SW480 (cell line): ENCODE results near the gene CDCP2.
"Not testable (repeated sequence)": the region's sequence is repeated elsewhere in the genome, so short reads cannot be mapped to it uniquely, and the experiment has no call there.

Experiments used
- DNase-seq: peaks from one replicate; pipeline ENCODE4 v3.0.0-alpha.2; 2016; ENCODE audit warnings: low spot score

The CDCP2 gene

DNA sequence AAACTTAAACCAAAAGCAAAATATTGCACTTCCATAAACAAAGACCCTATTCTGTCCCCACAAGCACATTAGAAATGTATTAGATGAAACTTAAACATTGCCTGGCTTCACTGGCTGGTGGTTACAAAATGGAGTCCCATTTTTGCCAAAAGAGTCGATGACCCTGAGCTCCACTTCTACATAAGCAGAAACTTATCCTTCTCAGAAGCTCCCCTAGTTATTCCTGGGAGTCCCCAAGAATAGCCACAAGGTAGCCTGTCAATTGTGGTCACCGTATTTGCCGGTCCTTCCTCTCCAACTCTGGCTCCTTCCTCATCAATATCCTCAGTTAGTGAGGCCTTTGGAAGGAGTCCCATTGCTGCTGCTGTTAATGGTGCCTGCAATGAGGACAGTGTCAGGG is 37.3 kb downstream of the CDCP2 start:
- no peak for DNase-seq

DNA sequence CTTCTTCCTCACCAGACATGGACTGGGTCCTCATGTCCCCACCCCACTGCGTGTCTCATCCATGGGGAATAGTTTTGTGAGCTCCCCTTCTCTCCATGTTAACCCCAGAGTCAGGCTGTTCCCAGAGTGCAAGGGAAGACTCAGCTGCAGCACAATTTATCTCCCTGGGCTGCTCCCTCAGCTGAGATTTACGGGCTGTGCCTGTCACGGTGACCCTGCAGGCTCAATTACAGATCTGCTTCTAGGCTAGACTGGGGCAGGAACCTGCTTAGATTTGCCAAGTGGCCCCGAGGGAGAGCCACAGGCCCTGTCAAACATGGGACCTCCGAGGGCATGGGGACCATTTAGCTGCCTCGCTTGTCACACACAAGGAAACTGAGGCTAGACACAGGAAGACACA is 37.8 kb downstream of the CDCP2 start:
- DNase-seq = no peak

DNA sequence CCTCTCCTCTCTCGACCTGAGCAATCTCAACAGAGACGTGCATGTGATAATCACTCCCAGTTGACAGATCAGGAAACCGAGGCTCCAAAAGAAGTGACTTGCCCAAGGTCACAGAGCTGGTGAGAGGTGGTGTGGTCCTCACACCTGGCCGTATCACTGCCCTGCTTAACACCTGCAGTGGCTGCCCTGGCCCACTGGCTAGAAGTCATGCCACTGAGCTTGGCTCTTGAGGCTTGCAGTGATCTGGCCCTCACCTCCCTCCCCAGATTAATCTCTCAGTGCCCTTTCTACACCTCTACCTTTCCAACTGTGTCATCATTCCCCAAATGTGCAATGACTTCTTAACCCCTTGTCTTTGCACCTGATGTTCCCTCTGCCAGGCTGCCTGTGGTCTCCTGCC is 38.8 kb downstream of the CDCP2 start:
- DNase-seq = no peak

DNA sequence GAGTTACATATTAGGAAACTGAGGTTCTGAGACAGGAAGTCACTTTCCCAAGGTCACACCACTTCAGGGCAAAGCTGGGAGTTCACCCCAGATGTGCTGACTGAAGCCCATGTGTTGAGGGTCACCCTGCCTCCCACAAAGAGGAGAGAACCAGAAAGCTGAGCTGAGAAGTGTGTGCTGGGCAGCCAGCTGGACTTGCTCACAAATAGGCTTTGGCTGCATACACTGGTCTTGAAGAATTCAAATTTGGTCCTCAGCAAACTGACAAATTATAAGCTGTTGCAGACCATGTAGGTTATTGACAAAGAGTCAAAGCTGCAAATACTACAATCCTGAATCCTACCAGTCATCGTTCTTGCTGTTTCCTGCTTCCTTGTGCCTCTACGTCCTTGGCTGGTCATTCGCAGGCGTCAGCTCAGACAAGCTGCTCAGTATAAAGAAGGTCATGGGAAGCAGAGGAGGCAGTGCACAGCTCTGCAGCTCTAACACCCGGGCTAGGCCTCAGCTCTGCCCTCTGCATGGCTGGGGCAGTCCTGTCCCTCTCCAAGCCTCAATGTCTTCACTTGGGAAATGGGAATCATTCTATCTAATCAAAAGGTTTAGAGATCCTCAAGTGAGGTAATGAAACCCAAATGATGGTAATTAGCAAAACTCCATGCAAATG is 40.0 kb downstream of the CDCP2 start:
- DNase-seq = no peak

DNA sequence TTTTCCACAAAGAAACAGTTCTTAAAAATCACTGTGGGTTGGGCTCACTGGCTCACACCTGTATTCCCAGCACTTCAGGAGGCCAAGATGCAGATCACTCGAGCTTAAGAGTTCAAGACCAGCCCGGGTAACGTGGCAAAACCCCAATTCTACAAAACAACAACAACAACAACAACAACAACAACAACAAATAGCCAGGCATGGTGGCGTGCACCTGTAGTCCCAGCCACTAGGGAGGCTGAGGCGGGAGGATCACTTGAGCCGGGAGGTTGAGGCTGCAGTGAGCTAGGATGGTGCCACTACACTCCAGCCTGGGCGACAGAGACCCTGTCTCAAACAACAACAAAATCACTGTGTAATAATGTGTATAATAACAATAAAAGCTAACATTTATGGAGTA is 40.8 kb downstream of the CDCP2 start:
- DNase-seq = no peak

DNA sequence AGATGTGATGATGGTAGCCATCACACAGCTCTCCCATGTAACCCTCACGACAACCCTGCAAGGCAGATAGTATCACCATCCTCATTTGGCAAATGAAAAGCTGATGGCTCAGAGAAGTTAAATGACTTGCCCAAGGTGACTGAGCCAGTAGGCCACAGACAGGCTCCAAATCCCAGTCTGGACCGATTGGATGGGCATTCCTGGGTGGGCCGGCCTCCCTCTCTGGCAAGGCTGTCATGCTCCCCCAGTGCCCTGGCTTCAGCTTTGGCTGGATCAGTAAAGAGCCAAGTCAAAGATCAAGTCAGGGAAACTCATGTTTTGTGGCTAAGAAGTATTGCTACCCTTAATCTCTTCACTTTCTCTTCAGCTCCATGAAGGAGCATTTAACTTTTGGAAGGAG is 41.2 kb downstream of the CDCP2 start:
- no peak for DNase-seq

DNA sequence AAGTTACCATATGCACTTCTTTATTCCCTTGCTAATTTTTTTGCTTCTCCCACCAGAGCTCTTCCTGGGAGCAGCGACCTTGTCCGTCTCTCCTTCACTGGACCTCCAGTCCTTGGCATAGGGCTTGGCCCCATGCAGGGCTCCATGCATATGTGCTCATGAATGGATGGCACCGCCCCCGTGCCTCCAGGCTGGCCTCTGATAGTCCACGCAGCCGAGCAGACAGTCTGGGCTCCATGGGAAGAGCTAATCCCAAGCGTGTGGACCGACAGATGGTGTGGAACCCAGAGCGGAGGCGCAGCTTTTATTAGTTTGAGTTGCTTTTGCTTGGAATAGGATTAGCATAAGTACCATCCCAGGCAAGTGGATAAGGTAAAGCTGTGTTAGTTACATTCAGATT is 41.8 kb downstream of the CDCP2 start:
- no peak for DNase-seq

DNA sequence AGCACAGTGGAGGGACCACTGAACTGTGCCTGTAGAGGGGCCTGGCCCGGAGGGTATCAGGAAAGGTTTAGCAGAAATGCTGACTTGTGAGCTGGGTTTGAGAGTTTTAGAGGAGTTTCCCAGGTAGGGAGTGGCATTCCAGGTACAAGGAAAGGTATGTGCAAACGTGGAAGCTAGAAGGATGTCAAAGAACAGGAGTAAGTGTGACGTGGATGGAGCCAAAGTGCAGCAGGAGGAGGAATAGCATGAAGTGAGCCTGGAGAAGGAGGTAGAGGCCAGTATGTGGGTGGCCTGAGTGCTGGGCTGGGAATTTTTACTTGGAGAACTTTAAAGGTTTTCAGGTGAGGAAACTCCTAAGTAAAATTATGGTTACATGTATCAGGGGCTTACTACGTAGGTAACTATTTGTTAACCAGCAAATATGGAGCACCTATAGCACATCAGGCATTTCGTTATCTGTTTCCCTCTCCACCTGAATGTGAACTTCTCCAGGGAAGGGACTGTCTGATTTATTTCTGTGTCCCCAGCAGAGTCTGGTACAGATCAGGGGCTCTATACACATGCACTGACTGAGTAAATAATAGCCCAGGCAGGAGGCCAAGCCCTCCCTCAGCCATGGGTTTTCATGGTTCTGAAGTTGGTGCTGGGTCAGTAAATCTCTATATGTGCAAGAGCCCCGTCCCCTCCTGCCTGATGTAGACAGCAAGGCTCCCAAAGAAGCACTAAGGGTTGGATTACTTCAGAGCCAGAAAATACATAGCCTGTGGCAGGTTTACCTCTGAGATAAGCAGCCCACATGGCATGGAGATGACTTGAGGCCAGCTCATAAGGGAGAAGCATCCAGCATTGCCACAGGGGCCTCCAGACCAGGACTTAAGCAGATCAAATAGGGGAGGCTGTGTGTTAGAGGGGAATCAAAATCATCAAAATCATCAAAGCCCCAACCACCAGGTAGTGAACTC is 43.4 kb downstream of the CDCP2 start:
- DNase-seq = no peak

DNA sequence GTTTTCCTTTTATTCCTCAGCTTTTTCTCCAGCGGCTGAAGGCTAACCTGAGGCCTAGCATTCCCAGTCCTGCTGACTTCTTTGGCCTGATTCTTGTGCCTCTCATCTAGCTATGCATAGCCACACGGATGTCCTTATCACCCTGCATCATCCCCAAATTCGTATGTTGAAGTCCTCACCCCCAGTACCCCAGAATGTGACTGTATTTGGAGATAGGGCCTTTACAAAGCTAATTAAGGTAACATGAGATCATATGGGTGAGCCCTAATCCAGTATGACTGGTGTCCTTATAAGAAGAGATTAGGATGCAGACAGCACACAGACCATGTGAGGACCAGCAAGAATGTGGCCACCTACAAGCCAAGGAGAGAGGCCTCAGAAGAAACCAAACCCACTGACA is 44.6 kb downstream of the CDCP2 start:
- DNase-seq = no peak

DNA sequence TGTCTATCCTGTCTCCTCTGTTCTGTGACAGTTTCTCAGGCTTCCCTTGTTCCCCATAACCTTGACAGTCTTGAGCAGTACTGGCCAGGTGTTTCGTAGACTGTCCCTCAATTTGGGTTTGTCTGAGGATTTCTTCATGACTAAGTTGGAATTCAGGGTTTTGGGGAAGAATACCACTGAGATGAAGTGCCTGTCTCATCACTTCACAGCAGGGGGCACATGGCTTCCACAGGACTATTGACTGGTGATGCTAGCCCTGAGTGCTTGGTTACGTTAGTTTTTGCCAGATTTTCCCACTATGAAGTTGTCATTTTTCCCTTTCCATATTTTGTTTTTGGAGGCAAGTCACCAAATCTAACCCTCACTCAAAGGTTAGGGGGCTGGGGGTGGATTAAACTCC is 45.7 kb downstream of the CDCP2 start:
- no peak for DNase-seq

DNA sequence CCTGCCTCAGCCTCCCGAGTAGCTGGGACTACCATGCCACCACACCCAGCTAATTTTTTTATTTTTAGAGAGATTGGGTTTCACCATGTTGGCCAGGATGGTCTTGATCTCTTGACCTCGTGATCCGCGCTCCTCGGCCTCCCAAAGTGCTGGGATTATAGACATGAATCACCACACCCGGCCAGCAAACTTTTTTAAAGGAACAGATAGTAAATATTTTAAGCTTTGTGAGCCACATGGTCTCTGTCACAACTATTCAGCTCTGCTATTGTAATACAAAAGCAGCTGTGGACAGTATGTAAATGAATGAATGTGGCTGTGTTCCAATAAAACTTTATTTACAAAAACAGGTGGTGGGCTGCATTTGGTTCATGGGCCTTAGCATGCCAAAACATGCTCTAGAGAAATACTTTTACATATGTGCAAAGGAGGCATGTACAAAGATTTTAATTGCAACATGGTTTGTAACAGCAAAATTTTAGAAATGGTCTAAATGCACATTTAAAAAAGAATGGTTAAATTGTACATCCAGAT is 47.0 kb downstream of the CDCP2 start:
- no peak for DNase-seq

DNA sequence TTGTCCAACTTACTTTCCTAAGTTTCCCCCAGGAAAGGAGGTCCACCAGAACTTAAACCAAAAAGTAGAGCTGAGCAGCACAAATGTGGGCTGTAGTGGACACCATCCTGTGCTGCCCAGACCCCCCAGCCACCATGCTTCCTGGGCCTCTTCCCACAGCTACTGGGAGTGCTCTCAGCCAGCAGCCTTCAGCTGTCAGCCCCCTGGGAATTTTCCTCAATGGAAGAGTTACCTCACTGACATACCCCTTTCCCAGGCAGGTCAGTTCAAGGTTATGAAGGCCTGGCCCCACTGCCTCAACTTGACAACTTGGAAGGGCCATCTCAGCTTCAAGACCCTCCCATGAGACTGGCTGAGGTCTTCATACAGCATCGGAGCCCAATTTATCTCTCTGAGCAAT is 47.7 kb downstream of the CDCP2 start:
- DNase-seq = no peak

DNA sequence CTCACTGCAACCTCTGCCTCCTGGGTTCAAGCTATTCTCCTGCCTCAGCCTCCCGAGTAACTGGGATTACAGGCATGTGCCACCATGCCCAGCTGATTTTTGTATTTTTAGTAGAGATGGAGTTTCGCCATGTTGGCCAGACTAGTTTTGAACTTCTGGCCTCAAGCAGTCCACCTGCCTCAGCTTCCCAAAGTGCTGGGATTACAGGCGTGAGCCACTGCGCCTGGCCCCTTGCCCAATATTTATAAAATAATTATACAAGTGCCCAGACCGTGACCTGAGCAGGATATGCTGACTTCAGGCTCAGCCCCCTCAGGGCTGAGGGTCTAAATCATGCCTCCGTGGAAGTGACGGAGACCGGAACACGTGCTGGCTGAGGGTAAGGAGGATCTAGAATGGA is 48.2 kb downstream of the CDCP2 start:
- DNase-seq = not testable (repeated sequence)

DNA sequence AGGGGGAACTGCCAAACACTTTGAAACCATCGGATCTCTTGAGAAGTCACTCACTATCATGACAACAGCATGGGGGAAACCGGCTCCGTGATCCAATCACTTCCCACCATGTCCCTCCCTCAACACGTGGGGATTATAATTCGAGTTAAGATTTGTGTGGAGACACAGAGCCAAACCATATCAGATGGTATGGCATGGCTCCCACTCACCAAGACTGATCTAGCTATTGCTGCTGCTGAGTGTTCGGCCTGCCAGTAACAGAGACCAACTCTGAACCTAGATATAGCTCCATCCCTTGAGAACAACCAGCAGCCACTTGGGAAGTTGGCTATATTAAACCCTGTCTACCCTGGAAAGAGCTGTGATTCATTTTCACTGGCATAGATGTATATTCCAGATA is 49.4 kb downstream of the CDCP2 start:
- no peak for DNase-seq

DNA sequence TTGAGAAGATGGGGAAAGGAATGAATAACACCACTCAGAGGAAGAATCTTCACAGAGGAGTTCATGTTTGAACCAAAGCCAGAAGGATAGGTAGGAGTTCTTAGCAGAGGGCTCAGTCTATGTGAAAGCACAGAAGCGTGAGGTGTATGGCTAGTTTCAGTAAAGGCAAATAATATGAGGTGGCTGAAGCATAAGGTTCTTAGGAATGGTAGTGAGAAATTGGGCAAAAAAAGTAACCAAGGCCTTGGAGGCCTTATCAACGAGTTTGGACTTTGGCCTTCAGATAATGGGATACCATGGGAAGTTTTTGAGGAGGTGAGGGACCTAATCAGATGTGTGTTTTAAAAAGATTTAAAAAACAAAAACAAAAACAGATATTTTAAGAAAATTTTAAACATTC is 52.3 kb downstream of the CDCP2 start:
- no peak for DNase-seq

DNA sequence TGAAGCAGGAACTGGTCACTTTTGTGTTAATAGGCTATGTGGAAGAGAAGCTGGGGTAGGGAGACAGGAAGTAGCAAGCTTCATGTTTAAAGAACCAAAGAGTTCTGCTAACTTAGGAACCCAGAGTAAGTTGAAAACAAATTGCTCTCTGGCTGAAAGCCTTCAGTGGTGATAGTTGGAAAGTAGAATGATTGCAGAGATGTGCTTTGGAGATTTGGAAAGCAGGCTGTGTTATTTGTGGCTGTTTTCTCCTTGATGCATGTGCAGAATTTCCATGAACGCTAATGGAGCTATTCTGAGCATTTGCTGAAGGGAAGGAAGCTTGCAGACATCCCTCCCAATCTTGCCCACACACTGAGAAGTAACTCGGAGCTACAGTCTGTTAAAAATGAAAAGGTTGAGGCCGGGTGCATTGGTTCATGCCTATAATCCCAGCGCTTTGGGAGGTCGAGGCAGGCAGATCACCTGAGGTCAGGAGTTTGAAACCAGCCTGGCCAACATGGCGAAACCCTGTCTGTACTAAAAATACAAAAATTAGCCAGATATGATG is 53.7 kb downstream of the CDCP2 start:
- DNase-seq = no peak

DNA sequence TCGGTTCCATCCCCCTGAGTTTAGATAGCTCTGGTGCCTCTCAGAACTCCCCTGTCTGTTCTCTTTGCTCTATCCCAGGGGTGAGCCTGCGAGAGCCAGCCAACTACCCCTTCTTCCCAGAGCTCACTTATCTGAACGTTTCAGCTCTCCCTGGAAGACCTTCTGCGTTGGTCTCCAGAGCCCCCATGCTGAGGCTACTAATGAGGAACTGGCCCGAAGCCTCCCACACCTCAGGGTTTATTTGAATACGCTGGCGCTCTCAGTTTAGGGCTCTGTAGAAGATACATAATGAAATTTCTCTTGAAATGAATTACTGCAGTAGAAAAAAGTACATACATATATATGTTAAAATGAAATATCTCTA is 55.9 kb downstream of the CDCP2 start:
- no peak for DNase-seq

DNA sequence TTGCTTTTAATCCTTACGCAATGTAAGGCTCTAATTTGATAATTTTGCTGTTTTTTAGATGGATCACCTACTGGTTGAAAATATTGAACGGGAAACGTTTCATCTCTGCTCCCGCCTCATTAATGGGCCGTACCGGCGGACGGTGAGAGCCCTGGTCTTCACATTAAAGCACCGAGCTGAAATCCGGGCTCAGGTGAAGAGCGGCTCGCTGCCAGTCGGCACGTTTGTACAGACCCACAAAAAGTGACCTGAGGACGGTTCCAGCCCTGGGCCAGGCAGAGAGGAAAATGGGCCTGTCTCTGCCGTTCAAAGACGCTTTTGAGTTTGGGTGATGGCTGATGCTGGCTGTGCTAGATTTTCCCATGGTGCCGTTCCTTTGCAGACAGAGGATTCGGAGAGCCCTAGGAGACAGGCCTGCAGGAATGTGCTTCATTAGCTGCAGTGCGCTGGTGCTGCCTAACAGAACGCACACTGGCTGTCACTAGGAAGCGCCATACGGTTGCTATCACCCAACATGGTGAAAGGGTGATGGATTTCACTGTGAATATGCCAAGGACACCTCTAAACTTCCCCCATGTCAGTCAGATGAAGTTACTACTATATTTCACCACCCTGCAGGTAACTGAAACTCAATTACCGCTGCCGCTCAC is 56.4 kb downstream of the CDCP2 start:
- no peak for DNase-seq

DNA sequence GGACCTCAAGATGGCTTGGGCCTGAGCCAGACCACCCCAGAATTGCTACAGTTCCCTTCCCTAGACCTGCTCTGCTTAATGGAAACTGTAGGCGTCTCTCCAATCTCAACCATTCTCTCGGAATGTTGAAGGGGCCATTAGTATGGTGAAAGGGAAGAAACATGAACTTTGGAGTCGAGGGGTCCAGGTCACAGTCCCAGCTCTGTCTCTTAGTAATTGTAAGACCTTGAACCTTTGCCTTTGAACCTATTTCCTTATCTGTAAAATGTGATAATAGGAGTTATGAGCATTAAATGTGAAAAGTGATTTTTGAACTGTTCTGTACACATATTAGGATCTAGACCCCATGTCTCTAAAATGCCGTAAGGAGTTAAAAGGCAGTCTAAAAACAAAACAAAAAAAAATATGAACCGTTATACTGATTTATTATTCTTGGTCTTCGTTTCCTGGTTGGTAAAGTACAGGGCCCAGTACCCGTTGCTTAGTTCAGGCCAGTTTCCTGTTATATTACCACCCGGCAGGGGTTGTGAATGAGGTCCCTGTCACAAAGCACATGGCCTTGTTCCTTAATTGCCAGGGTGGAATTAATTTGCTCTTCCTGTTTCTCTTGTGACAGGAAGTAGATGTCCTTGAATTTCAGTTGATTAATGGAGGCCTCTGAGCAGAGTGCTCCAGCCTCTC is 57.1 kb downstream of the CDCP2 start:
- DNase-seq = no peak

DNA sequence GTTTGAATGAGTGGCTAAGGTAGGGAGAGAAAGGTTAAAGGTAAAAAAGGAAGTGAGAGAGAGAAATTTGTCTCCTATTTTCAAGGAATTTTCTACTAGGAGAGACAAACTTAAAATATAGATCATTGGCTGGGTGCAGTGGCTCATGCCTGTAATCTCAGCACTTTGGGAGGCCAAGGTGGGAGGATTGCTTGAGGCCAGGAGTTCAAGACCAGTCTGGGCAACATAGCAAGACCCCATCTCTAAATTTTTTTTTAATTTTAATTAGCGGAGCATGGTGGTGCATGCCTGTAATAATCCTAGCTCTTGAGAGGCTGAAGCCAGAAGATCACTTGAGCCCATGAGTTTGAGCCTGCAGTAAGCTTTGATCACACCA is 58.1 kb downstream of the CDCP2 start:
- not testable (repeated sequence) for DNase-seq

DNA sequence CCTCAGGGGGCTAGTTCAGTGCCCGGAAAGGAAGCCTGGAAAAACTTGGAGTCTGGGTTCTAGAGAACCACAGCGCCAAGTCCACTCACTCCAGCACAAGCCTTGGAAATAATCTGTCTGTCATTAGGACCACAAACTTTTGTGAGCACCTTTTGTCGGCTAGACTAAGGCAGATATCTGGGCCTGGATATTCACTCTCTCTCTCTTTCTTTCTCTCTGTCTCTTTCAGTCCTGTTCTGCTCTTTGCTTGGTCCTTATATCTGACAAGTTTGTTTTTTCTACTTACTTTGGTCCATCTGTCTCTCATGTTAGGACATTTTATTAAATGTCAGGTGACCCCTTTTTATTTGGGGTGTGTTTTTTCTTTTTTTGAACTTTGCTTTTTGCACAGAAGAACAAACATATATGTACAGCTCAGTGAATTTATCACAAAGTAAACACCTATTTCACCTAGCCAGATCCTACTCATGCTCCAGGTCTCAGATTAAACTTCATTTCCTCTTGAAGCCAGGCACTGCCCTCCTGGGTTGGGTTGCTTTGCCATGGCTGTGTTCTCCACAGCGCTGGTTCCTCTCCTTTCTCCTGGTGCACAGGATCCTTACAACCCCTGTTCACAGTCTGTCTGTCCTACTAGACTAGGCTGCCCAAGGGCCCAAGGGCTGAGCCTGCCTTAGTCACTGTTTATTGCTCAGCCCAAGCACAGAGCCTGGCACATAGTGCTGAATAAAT is 58.6 kb downstream of the CDCP2 start:
- DNase-seq = no peak
